GM12872 (cell line): ENCODE data around the gene LCE1E.

Experiments used
- TF ChIP-seq, protein P1 (sequence below): IDR thresholded peaks from 3 replicates; pipeline ENCODE4 v1.5.1; 2011; ENCODE audit warnings: low read depth, mild to moderate bottlenecking, low read length, moderate library complexity; ENCODE audit not compliant: insufficient read depth

LCE1E gene

DNA sequence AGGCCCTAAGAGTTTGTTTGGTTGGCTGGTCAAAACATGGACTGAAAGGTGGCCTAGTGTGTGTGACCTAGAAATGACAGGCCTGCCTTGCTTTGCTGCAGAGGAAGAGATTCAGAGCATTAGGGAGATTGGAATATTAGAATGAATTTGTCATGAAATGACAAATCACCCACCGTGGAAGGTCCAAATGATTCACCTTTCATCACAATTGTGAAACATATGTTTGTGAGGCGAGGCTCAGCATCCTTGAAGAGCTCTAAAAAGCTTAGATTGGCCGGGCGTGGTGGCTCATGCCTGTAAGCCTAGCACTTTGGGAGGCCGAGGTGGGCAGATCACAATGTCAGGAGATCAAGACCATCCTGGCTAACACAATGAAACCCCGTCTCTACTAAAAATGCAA, 31.3 kb downstream of the LCE1E start:
- TF ChIP-seq, protein P1, sequence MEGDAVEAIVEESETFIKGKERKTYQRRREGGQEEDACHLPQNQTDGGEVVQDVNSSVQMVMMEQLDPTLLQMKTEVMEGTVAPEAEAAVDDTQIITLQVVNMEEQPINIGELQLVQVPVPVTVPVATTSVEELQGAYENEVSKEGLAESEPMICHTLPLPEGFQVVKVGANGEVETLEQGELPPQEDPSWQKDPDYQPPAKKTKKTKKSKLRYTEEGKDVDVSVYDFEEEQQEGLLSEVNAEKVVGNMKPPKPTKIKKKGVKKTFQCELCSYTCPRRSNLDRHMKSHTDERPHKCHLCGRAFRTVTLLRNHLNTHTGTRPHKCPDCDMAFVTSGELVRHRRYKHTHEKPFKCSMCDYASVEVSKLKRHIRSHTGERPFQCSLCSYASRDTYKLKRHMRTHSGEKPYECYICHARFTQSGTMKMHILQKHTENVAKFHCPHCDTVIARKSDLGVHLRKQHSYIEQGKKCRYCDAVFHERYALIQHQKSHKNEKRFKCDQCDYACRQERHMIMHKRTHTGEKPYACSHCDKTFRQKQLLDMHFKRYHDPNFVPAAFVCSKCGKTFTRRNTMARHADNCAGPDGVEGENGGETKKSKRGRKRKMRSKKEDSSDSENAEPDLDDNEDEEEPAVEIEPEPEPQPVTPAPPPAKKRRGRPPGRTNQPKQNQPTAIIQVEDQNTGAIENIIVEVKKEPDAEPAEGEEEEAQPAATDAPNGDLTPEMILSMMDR, result no peak

DNA sequence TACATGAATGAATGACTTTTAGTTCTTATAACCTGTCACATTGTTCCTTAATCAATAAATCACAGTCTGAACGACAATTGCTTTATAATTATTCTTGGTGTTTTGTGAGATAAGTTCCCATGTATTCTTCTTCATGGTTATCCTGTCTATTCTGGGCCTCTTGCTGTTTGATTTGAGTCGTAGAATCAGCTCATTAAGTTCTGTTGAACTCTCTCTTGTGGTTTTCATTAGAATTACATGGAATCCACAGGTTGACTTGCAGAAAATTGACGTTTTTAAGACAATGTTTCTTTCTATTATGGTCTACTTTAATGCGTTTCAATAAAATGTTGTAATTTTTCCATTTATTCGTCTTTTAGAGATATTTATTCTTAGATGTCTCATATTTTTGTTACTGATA, 37.2 kb downstream of the LCE1E start:
- TF ChIP-seq, protein P1, result peak; percentile 27; the same call in 1 of the 3 replicates

DNA sequence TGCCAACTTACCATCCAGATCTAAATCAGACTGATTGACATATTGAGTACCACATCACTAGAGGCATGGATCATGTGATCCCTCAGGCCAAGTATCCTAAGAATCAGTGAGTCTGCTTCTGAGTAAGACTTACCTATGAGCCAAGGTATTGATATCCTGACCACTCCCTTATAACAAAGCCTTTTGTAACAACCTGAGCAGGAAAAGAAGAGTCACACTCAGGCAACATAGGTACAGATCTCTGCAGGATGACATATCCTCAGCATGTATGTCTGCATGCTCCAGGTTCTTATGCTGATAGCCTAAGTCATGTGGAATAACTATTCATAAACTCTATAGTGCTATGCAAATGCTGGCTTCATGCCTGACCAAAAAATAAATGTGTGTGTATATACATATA, 38.9 kb downstream of the LCE1E start:
- TF ChIP-seq, protein P1, result no peak

DNA sequence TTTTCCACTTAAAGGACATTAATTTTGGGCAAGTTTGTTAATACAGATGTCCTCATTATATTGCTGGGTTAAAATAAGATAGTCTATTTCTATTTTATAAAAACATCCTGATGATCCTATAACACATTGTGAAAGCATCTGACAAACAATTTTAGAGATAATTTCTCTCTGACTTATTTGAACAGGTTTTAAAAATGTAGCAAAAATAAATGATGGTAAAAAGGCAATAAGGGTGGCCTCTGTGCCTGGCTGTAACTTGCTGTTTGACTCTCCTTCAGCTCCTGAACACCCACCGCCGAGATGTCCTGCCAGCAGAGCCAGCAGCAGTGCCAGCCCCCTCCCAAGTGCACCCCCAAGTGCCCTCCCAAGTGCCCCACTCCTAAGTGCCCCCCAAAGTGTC, 41.1 kb downstream of the LCE1E start, which contains the start of gene LCE1A:
Gene LCE1A (plus strand): TSS at position 301 of the 400 bp plus-strand sequence. CDS start 0 bp downstream, at position 301.
- TF ChIP-seq, protein P1, result no peak

DNA sequence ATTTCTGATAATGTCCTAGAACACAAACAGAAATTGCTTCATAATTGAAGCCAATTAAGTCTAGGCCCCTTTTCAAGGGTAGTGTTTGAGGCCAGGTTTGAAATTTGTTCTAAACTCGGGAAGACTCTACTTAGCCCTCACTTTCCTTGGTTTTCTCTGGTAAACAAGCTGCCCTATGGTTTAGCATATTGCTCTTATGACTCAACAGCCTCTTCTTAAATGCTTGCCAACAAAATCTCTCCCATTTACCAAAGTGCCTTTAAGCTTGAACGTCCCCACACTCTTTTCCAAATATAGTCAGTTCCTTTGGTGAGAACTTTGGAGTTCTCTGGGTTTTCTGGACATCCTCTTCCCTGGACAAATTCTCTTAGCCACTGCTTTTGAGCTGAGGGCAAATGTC, 50.8 kb downstream of the LCE1E start:
- TF ChIP-seq, protein P1, result no peak
